Measurements from ENCODE around the gene VPS45. TPM values are rescaled to one million over a fixed set of nuclear protein-coding genes. Genes with fewer than 3 reads are reported as not detected.

The VPS45 gene
- total RNA-seq, 4 donors from 2014 or later = 16.1 to 47.5 (median 34.7) TPM

Other genes starting within 250 kb of the VPS45 start
- gene BOLA1, start 168.2 kb upstream of the VPS45 start, total RNA-seq = 10 to 100 TPM in 3 of 4 donors, 1 to 10 TPM in 1; 7.4 to 61.0 (median 31.5) TPM
- gene SV2A, start 149.9 kb upstream of the VPS45 start, total RNA-seq = 1 to 10 TPM in 3 of 4 donors, under 1 TPM in 1; 0.40 to 2.5 (median 1.5) TPM
- gene SF3B4, start 140.0 kb upstream of the VPS45 start, total RNA-seq = 10 to 100 TPM; 32.4 to 78.6 (median 46.2) TPM
- gene MTMR11, start 130.9 kb upstream of the VPS45 start, total RNA-seq = 100 to 1,000 TPM; 284 to 483 (median 296) TPM
- gene OTUD7B, start 57.0 kb upstream of the VPS45 start, total RNA-seq = 10 to 100 TPM; 11.3 to 26.8 (median 25.5) TPM
- gene PLEKHO1, start 82.1 kb downstream of the VPS45 start, total RNA-seq = 10 to 100 TPM; 35.9 to 76.3 (median 49.7) TPM
- gene ANP32E, start 168.3 kb downstream of the VPS45 start, total RNA-seq = 10 to 100 TPM in 2 of 4 donors, 1 to 10 TPM in 2; 6.6 to 20.8 (median 10.8) TPM
- gene CA14, start 190.0 kb downstream of the VPS45 start, total RNA-seq = 1 to 10 TPM in 1 of 4 donors, under 1 TPM in 2, not detected in 1; 0.27 to 1.1 (median 0.48) TPM
- 100 to 1,000 TPM in 3 of 4 donors, 10 to 100 TPM in 1; 86.8 to 162 (median 113) TPM for gene APH1A, start 201.2 kb downstream of the VPS45 start, total RNA-seq
- gene C1orf54, start 205.0 kb downstream of the VPS45 start, total RNA-seq = 10 to 100 TPM in 1 of 4 donors, 1 to 10 TPM in 2, not detected in 1; 4.4 to 11.1 (median 4.8) TPM
- gene CIART, start 214.8 kb downstream of the VPS45 start, total RNA-seq = 1 to 10 TPM in 3 of 4 donors, under 1 TPM in 1; 0.60 to 4.5 (median 1.5) TPM
- gene MRPS21, start 226.1 kb downstream of the VPS45 start, total RNA-seq = 10 to 100 TPM in 3 of 4 donors, 1 to 10 TPM in 1; 8.6 to 31.6 (median 25.7) TPM

Data from transverse colon (tissue), 4 donors.